Testis (tissue), 3 donors: ENCODE data around the gene EMC8. TPM values are rescaled to one million over a fixed set of nuclear protein-coding genes. Genes with fewer than 3 reads are reported as not detected.

Experiments
- DNase-seq: peaks from one replicate; pipeline ENCODE4 v3.0.0-alpha.2; 2019
- H3K27ac ChIP-seq, 2 donors: fragments of 200-600 bp; sonication (generic); one replicate each; pipeline ENCODE4 v1.5.1; 2019
- H3K27me3 ChIP-seq: fragments of 200-600 bp; sonication (generic); one replicate; pipeline ENCODE4 v1.5.1; 2019
- H3K36me3 ChIP-seq: fragments of 200-600 bp; sonication (generic); one replicate; pipeline ENCODE4 v1.5.1; 2017; ENCODE audit warnings: low read depth; ENCODE audit errors: missing control alignments
- H3K4me1 ChIP-seq: fragments of 200-600 bp; sonication (generic); one replicate; pipeline ENCODE4 v1.5.1; 2019
- H3K4me3 ChIP-seq, 2 donors: fragments of 200-600 bp; sonication (generic); one replicate each; pipeline ENCODE4 v1.5.1; 2017 to 2019
- H3K9me3 ChIP-seq: fragments of 200-600 bp; sonication (generic); one replicate; pipeline ENCODE4 v1.5.1; 2017
- POLR2A ChIP-seq: fragments of 450-650 bp; IDR thresholded peaks from one replicate; pipeline ENCODE4 v1.6.1; 2017; ENCODE audit warnings: antibody characterized with exemption, mild to moderate bottlenecking, moderate library complexity
- WGBS, 2 donors: methylation state at CpG; one replicate each; pipeline ENCODE4 v1.1.5; 2018; 5-methylcytosine and 5-hydroxymethylcytosine counted together
- intact Hi-C: fragments of 100-400 bp; cut with DNase I; formaldehyde crosslinking; loops from one replicate; pipeline ENCODE4 v1.15.1; 2023; ENCODE audit warnings: low total_unique reads
- polyA plus RNA-seq: library from polyadenylated mRNA; stranded (reverse); fragments of 350-450 nt; fragmentation: Illumina TruSeq; extraction: RNeasy Lipid Tissue Mini Kit (QIAGEN cat#74804); gene quantifications from one replicate; pipeline ENCODE4 v1.2.3, GENCODE V29; 2014; ENCODE audit warnings: low read depth, low replicate concordance; ENCODE audit not compliant: insufficient read depth
- total RNA-seq, 2 donors: library from RNA; depleted of rRNA; stranded (reverse); fragments of >200 nt; gene quantifications; one replicate each; pipeline ENCODE4 v1.2.3, GENCODE V29; 2016
- TF ChIP-seq, protein P1 (sequence below), 3 experiments: fragments of 450-650 bp in 2 of 3; fragments of 200-600 bp in 1 of 3; sonication (generic) in 1 of 3; IDR thresholded peaks; one replicate each; pipeline ENCODE4 v1.5.1; 2016 to 2019; ENCODE audit warnings: antibody characterized with exemption in 3 of 3, mild to moderate bottlenecking in 2 of 3, moderate library complexity in 1 of 3

The EMC8 gene
- total and polyA plus RNA-seq, 3 donors from 2014 or later, result 38.7 to 57.3 (median 44.2) TPM

DNA sequence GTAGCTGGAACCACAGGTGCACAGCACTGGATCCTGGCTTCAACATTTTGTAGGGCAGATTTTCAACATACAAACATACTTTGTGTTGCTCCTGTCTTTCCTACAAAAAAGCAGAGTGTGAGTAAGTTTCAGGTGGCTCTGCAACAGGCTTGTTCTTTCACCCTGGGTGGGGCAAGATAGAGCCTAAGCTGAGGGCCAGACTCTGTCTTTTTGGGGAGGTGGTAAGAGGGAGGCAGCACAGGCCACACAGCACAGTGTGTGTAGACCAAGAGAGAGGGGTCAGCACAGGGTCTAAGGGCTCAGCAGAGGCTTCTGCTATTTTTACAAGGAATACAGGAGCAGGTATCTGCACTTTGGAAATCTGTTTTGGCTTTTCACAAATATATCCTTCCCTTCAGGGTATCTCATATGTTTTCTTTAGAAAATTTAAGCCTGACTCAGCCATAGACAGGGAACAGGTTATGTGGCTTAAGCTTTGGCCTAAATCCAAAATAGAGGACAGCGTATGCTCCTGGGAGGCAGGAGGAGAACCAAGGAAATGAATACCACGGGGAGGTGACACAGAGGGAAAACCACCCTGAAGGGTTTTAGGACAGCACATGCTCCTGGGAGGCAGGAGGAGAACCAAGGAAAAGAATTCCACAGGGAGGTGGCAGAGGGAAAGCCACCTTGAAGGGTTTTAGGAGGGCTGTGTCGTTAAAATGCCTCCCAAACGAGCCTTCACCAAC lies 21.6 kb downstream of the EMC8 start:
- TF ChIP-seq, protein P1, sequence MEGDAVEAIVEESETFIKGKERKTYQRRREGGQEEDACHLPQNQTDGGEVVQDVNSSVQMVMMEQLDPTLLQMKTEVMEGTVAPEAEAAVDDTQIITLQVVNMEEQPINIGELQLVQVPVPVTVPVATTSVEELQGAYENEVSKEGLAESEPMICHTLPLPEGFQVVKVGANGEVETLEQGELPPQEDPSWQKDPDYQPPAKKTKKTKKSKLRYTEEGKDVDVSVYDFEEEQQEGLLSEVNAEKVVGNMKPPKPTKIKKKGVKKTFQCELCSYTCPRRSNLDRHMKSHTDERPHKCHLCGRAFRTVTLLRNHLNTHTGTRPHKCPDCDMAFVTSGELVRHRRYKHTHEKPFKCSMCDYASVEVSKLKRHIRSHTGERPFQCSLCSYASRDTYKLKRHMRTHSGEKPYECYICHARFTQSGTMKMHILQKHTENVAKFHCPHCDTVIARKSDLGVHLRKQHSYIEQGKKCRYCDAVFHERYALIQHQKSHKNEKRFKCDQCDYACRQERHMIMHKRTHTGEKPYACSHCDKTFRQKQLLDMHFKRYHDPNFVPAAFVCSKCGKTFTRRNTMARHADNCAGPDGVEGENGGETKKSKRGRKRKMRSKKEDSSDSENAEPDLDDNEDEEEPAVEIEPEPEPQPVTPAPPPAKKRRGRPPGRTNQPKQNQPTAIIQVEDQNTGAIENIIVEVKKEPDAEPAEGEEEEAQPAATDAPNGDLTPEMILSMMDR (IDR thresholded peaks at IDR 0.05), result no peak
- TF ChIP-seq POLR2A, result no peak
- intact Hi-C loops, result no loop called here
- no peak for DNase-seq
- H3K36me3 ChIP-seq, result no peaks in the 10 kb centered on the region
- 75 to 77% methylated on average over 4 of the region's 4 CpGs for WGBS, 2 donors
- H3K9me3 ChIP-seq, result no peaks in the 10 kb centered on the region
- H3K27ac ChIP-seq, result no peak overlapping the region
- H3K4me3 ChIP-seq, result no peak overlapping the region
- no peaks in the 10 kb centered on the region for H3K27me3 ChIP-seq
- H3K4me1 ChIP-seq, result no peaks in the 10 kb centered on the region

DNA sequence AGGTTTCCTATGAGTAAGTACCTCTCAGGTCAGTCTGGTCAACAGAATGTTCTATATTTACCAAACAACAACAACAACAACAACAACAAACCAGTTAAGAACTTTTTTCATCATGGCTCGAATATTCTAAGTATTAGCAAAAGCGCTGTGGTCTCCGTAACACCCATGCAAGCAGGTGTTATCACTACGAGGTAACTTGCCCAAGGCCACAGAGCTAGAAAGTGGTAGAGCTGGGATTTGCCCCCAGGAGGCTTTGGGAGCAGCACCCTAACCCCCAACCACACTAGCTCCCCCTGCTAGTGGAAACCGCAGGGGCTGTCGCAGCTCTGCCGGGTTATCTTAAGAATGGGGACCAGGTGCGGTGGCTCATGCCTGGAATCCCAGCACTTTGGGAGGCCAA lies 24.5 kb downstream of the EMC8 start:
- no peak for TF ChIP-seq POLR2A
- TF ChIP-seq, protein P1 (IDR thresholded peaks at IDR 0.05), result no peak
- no peaks in the 10 kb centered on the region for H3K27me3 ChIP-seq
- no peak overlapping the region for H3K4me3 ChIP-seq
- H3K9me3 ChIP-seq, result no peaks in the 10 kb centered on the region
- WGBS, 2 donors, result 94 to 98% methylated on average over 8 of the region's 8 CpGs
- H3K27ac ChIP-seq, result no peak overlapping the region
- intact Hi-C loops, result no loop called here
- no peaks in the 10 kb centered on the region for H3K4me1 ChIP-seq
- H3K36me3 ChIP-seq, result no peaks in the 10 kb centered on the region
- no peak for DNase-seq

DNA sequence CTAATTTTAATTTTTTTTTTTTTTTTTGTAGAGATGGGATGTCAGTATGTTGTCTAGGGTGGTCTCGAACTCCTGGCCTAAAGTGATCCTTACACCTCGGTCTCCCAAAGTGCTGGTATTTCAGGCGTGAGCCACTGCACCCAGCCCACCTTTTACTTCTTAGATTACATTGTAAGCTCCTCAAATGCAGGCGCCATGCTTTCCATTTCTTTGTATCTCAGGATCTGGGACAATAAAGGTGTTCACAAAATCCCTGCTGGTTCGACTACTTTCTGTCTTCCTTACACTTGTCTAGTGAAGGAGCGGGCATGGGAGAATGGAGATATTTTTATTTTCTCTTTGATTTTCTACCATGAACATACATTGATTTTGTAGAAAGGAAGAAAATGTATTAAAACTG lies 25.2 kb downstream of the EMC8 start:
- H3K4me3 ChIP-seq, result no peak overlapping the region
- H3K27me3 ChIP-seq, result no peaks in the 10 kb centered on the region
- intact Hi-C loops, result no loop called here
- no peak for DNase-seq
- H3K36me3 ChIP-seq, result no peaks in the 10 kb centered on the region
- TF ChIP-seq, protein P1 (IDR thresholded peaks at IDR 0.05), result no peak
- no peak for TF ChIP-seq POLR2A
- WGBS, 2 donors, result 77 to 79% methylated on average over 6 of the region's 6 CpGs
- no peaks in the 10 kb centered on the region for H3K9me3 ChIP-seq
- H3K27ac ChIP-seq, result no peak overlapping the region
- H3K4me1 ChIP-seq, result no peaks in the 10 kb centered on the region

DNA sequence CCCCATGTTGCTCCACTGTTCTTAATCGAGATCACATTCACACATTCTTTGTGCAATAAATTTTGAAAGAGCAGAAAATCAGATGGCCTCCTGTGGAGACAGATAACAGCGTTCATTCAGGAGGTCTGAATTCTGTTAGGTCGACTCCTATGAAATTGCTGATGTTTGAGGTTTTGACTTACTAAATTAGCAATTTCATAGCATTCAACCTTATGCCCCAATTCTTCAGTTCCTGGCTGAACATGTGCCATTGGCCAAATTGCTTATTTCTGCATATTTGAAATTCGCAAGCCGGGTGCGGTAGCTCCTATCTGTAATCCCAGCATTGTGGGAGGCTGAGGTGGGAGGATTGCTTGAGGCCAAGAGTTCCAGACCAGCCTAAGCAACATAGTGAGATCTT lies 26.3 kb downstream of the EMC8 start:
- 94 to 96% methylated on average over 6 of the region's 6 CpGs for WGBS, 2 donors
- no peak for DNase-seq
- Histone ChIP-seq H3K27me3 (no peaks in the 10 kb centered on the region), H3K4me1 (no peaks in the 10 kb centered on the region), H3K27ac (no peak overlapping the region), H3K4me3 (no peak overlapping the region), H3K36me3 (no peaks in the 10 kb centered on the region), H3K9me3 (no peaks in the 10 kb centered on the region)
- intact Hi-C loops, result no loop called here
- no peak for TF ChIP-seq POLR2A
- TF ChIP-seq, protein P1 (IDR thresholded peaks at IDR 0.05), result no peak

DNA sequence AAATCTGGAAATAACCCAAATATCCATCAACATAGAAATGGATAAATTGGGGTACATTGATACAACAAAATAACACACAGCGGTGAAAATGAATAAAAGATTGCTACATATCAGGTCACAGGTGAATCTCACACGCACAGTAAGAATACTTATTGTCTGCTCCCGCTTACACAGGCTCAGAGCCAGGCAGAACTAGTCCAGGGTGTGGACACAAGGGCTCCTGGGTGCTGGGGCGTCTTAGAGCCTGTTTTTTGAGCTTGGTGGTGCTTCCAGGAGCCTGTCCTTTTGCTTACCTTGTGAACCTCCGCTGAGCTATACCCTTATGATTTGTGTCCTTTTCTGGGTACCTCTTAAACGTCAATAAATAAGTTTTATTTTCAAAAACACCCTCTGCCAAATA lies 28.6 kb downstream of the EMC8 start:
- TF ChIP-seq POLR2A, result no peak
- TF ChIP-seq, protein P1 (IDR thresholded peaks at IDR 0.05), result no peak
- H3K4me1 ChIP-seq, result no peaks in the 10 kb centered on the region
- intact Hi-C loops, result no loop called here
- H3K27ac ChIP-seq, result no peak overlapping the region
- H3K9me3 ChIP-seq, result no peaks in the 10 kb centered on the region
- H3K36me3 ChIP-seq, result no peaks in the 10 kb centered on the region
- H3K27me3 ChIP-seq, result no peaks in the 10 kb centered on the region
- 95 to 96% methylated on average over 6 of the region's 6 CpGs for WGBS, 2 donors
- H3K4me3 ChIP-seq, result no peak overlapping the region
- no peak for DNase-seq
